Uterus (tissue), 4 donors: ENCODE measurements around the gene ARHGAP19. TPM values are rescaled to one million over a fixed set of nuclear protein-coding genes. Genes with fewer than 3 reads are reported as not detected.
A peak's percentile ranks its signal among the peaks of the same experiment; 100 is the strongest.

Source experiments
- DNase-seq, 2 donors: peaks; one replicate each; pipeline ENCODE4 v3.0.0-alpha.2; 2019 to 2020
- H3K27ac ChIP-seq, 2 donors: fragments of 200-600 bp; sonication (generic); 1 replicate in 1 of 2; 2 replicates in 1 of 2; pipeline ENCODE4 v1.5.1; 2016 to 2018
- H3K27me3 ChIP-seq, 2 donors: fragments of 200-600 bp; sonication (generic); one replicate each; pipeline ENCODE4 v1.5.1; 2018 to 2019; ENCODE audit warnings: control low read depth in 1 of 2
- H3K36me3 ChIP-seq, 2 donors: fragments of 200-600 bp; sonication (generic); one replicate each; pipeline ENCODE4 v1.5.1; 2019; ENCODE audit warnings: control low read depth in 1 of 2
- H3K4me1 ChIP-seq, 2 donors: fragments of 200-600 bp; sonication (generic); one replicate each; pipeline ENCODE4 v1.5.1; 2018 to 2019; ENCODE audit warnings: control low read depth in 1 of 2
- H3K4me3 ChIP-seq, 2 donors: fragments of 200-600 bp; sonication (generic); 1 replicate in 1 of 2; 2 replicates in 1 of 2; pipeline ENCODE4 v1.5.1; 2018 to 2019; ENCODE audit warnings: mild to moderate bottlenecking in 1 of 2
- H3K9me3 ChIP-seq, 2 donors: fragments of 200-600 bp; sonication (generic); one replicate each; pipeline ENCODE4 v1.5.1; 2019; ENCODE audit warnings: control low read depth in 1 of 2
- CTCF ChIP-seq, 4 experiments: fragments of 200-600 bp in 2 of 4; fragments of 450-650 bp in 2 of 4; sonication (generic) in 2 of 4; IDR thresholded peaks; one replicate each; pipeline ENCODE4 v1.5.1; 2016 to 2019; ENCODE audit warnings: antibody characterized with exemption in 4 of 4, mild to moderate bottlenecking in 2 of 4, moderate library complexity in 1 of 4
- POLR2A ChIP-seq, 2 donors: fragments of 450-650 bp; IDR thresholded peaks; one replicate each; pipeline ENCODE4 v1.6.1; 2016; ENCODE audit warnings: antibody characterized with exemption in 2 of 2, mild to moderate bottlenecking in 1 of 2, moderate library complexity in 1 of 2
- intact Hi-C: fragments of 100-400 bp; cut with DNase I; formaldehyde crosslinking; loops from one replicate; pipeline ENCODE4 v1.15.1; 2023; ENCODE audit warnings: low total_unique reads
- total RNA-seq, 4 donors: library from RNA; depleted of rRNA in 3 of 4; stranded (reverse); fragments of >200 nt in 3 of 4; gene quantifications; one replicate each; pipeline versions ENCODE4 v1.1.0 to v1.2.4, GENCODE V29; 2014 to 2023
- donor health status: DM: yes; HTN: yes; CAD: no.

ARHGAP19 gene
- total RNA-seq, 4 donors from 2014 or later: 5.3 to 25.8 (median 14.0) TPM

- no peak overlapping the region for H3K27ac ChIP-seq
- intact Hi-C loops: no loop called here
- H3K36me3 ChIP-seq: no peaks in the 10 kb centered on the region
- TF ChIP-seq CTCF (IDR thresholded peaks at IDR 0.05) (no peak), POLR2A (IDR thresholded peaks at IDR 0.05) (no peak)
- H3K27me3 ChIP-seq: no peaks in the 10 kb centered on the region
- DNase-seq: no peak
- H3K4me1 ChIP-seq: no peaks in the 10 kb centered on the region
- no peak overlapping the region for H3K4me3 ChIP-seq
- H3K9me3 ChIP-seq: no peaks in the 10 kb centered on the region
Observed at GRCh38 chr10:97197030-97197500, 95.4 kb downstream of the ARHGAP19 start.

GRCh38 chr10:97196223-97197029, 96.0 kb downstream of the ARHGAP19 start:
- H3K27me3 ChIP-seq: no peaks in the 10 kb centered on the region
- intact Hi-C loops: no loop called here
- H3K9me3 ChIP-seq: no peaks in the 10 kb centered on the region
- TF ChIP-seq POLR2A (IDR thresholded peaks at IDR 0.05): no peak
- peak; percentile 18 to 53 (median 42) for TF ChIP-seq CTCF (IDR thresholded peaks at IDR 0.05)
- no peaks in the 10 kb centered on the region for H3K36me3 ChIP-seq
- H3K27ac ChIP-seq: no peak overlapping the region
- no peaks in the 10 kb centered on the region for H3K4me1 ChIP-seq
- peak in 1 of 2 donors; percentile 46 for DNase-seq
- peak overlapping the region; percentile 21 to 33 for H3K4me3 ChIP-seq

- Histone ChIP-seq H3K27me3 (no peaks in the 10 kb centered on the region), H3K4me3 (peak overlapping the region; percentile 21 to 33)
- intact Hi-C loops: no loop called here
Observed at GRCh38 chr10:97195706-97196222, 96.7 kb downstream of the ARHGAP19 start.

GRCh38 chr10:97192952-97193435, 99.4 kb downstream of the ARHGAP19 start:
- H3K27ac ChIP-seq: no peak overlapping the region
- H3K36me3 ChIP-seq: no peaks in the 10 kb centered on the region
- DNase-seq: no peak
- no peak overlapping the region for H3K4me3 ChIP-seq
- no peaks in the 10 kb centered on the region for H3K4me1 ChIP-seq
- intact Hi-C loops: no loop called here
- H3K9me3 ChIP-seq: no peaks in the 10 kb centered on the region
- no peaks in the 10 kb centered on the region for H3K27me3 ChIP-seq
- no peak for TF ChIP-seq POLR2A (IDR thresholded peaks at IDR 0.05)
- TF ChIP-seq CTCF (IDR thresholded peaks at IDR 0.05): no peak

More at GRCh38 chr10:97195706-97196222, 96.7 kb downstream of the ARHGAP19 start:
- H3K9me3 ChIP-seq: no peaks in the 10 kb centered on the region
- TF ChIP-seq CTCF (IDR thresholded peaks at IDR 0.05) (no peak), POLR2A (IDR thresholded peaks at IDR 0.05) (no peak)
- H3K4me1 ChIP-seq: no peaks in the 10 kb centered on the region
- no peak for DNase-seq
- H3K36me3 ChIP-seq: no peaks in the 10 kb centered on the region
- H3K27ac ChIP-seq: no peak overlapping the region

DNA sequence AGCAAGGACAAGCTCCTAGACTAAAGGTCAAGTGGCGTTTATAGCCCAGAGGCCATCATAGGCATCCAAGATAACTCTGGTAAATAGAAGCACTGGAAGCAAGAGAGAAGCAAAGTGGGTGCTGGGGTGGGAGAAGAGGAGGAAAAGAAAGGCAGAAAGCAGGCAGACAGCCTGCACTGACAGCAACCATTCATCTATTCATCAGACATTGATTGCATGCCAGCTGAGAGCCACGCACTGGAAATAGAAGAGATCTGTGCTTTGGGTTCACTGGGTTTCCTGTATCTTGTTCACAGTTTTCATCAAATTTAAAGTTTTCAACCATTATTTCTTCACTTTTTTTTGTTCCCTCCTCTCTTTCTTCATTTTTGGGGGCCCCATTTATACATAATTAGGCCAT, 102.0 kb downstream of the ARHGAP19 start:
- Histone ChIP-seq H3K4me3 (no peak overlapping the region), H3K27me3 (peaks cover 0 to 8% of the 10 kb centered on the region in 2 donors)
- DNase-seq: no peak

More for the DNA sequence above, 102.0 kb downstream of the ARHGAP19 start:
- Histone ChIP-seq H3K27ac (no peak overlapping the region), H3K4me1 (peaks cover 0 to 5% of the 10 kb centered on the region in 2 donors), H3K36me3 (no peaks in the 10 kb centered on the region), H3K9me3 (no peaks in the 10 kb centered on the region)
- TF ChIP-seq CTCF (IDR thresholded peaks at IDR 0.05) (no peak), POLR2A (IDR thresholded peaks at IDR 0.05) (no peak)
- intact Hi-C loops: no loop called here
